GM12878 (cell line): ENCODE measurements around the gene SIM2. TPM values are rescaled to one million over a fixed set of nuclear protein-coding genes. Genes with fewer than 3 reads are reported as not detected.

ENCODE experiments used
- ATAC-seq: fragments of 200-7000 bp; cut with Tn5 transposase; 3 replicates; pipeline ENCODE4 v1.9.1; 2020; ENCODE audit warnings: mild to moderate bottlenecking, moderate library complexity
- BruUV-seq: library from RNA; stranded (reverse); fragments of 400-500 nt; replicated peaks from 2 replicates; lab custom pipeline; 2021; lab: Mats Ljungman, UMichigan
- CTCF ChIA-PET: fragments of 300-600 bp; sonication (Branson Sonifier 250); formaldehyde crosslinking; extraction: SDS; loops from one replicate; lab custom pipeline; 2021; ENCODE audit warnings: inconsistent platforms; lab: Yijun Ruan, JAX
- POLR2A ChIA-PET: fragments of 350-600 bp; formaldehyde crosslinking; extraction: SDS; loops from one replicate; lab custom pipeline; 2021; ENCODE audit warnings: inconsistent platforms; lab: Charles Lee
- RAD21 ChIA-PET: fragments of 300-600 bp; sonication (Branson Sonifier 250); formaldehyde crosslinking; loops from one replicate; lab custom pipeline; 2023; ENCODE audit warnings: antibody characterized with exemption; ENCODE audit not compliant: unreplicated experiment; lab: Charles Lee
- SMC1A ChIA-PET: fragments of 300-600 bp; sonication (Branson Sonifier 250); formaldehyde crosslinking; loops from one replicate; lab custom pipeline; 2023; ENCODE audit not compliant: unreplicated experiment, uncharacterized antibody; lab: Charles Lee
- DNase-seq: peaks from one replicate; pipeline ENCODE4 v3.0.0-alpha.2; 2011; ENCODE audit warnings: low read depth, low spot score
- FAIRE-seq: peaks from 3 replicates; lab custom pipeline; 2011; peaks lifted over from hg19 to GRCh38; lab: Jason Lieb, UNC
- H2AFZ ChIP-seq: 2 replicates; pipeline ENCODE4 v1.6.0; 2011; ENCODE audit warnings: low read depth, low read length, control low read depth; ENCODE audit not compliant: control insufficient read depth
- H3K27ac ChIP-seq: 2 replicates; pipeline ENCODE4 v1.5.1; 2011; ENCODE audit warnings: control low read depth; ENCODE audit not compliant: control insufficient read depth, insufficient read depth
- H3K27me3 ChIP-seq, 2 experiments: replicated peaks in 1 of 2; 2 replicates each; pipeline versions ENCODE4 v1.6.0 to v1.6.1; 2011; ENCODE audit warnings: low read length in 1 of 2; ENCODE audit not compliant: control insufficient read depth in 2 of 2, insufficient read depth in 2 of 2
- H3K36me3 ChIP-seq, 2 experiments: 2 replicates each; pipeline ENCODE4 v1.5.1; 2011; ENCODE audit warnings: low read length in 1 of 2; ENCODE audit not compliant: control insufficient read depth in 2 of 2, insufficient read depth in 2 of 2
- H3K4me1 ChIP-seq: 2 replicates; pipeline ENCODE4 v1.6.1; 2011; ENCODE audit warnings: mild to moderate bottlenecking, low read length, moderate library complexity, mixed read lengths; ENCODE audit not compliant: control insufficient read depth, insufficient read depth
- H3K4me2 ChIP-seq: 2 replicates; pipeline ENCODE4 v1.6.0; 2011; ENCODE audit warnings: control low read depth; ENCODE audit not compliant: control insufficient read depth, insufficient read depth
- H3K4me3 ChIP-seq: fragments of 200-600 bp; sonication (generic); 2 replicates; pipeline ENCODE4 v1.5.1; 2016
- H3K79me2 ChIP-seq: 2 replicates; pipeline ENCODE4 v1.6.0; 2011; ENCODE audit warnings: low read length; ENCODE audit not compliant: control insufficient read depth, insufficient read depth
- H3K9ac ChIP-seq: 2 replicates; pipeline ENCODE4 v1.8.0; 2011; ENCODE audit warnings: low read length, control low read depth, mixed read lengths; ENCODE audit not compliant: control insufficient read depth, insufficient read depth
- H3K9me3 ChIP-seq: replicated peaks from 3 replicates; pipeline ENCODE4 v1.5.1; 2011; ENCODE audit warnings: mild to moderate bottlenecking, low read length; ENCODE audit not compliant: control insufficient read depth, insufficient read depth
- H4K20me1 ChIP-seq: 2 replicates; pipeline ENCODE4 v1.6.0; 2011; ENCODE audit not compliant: control insufficient read depth, insufficient read depth
- BACH1 ChIP-seq: fragments of 450-650 bp; IDR thresholded peaks from 2 replicates; pipeline ENCODE4 v1.6.1; 2017; ENCODE audit warnings: mild to moderate bottlenecking, borderline replicate concordance
- CBX5 ChIP-seq: sonication (generic); IDR thresholded peaks from 2 replicates; pipeline ENCODE4 v1.6.1; 2016; ENCODE audit warnings: low read depth, moderate library complexity, mild to moderate bottlenecking, inconsistent platforms
- IKZF1 ChIP-seq: fragments of 450-650 bp; conservative IDR thresholded peaks from 2 replicates; pipeline ENCODE4 v1.6.1; 2017; ENCODE audit warnings: antibody characterized with exemption, mild to moderate bottlenecking
- IRF4 ChIP-seq: IDR thresholded peaks from 2 replicates; pipeline ENCODE4 v1.6.1; 2011; ENCODE audit warnings: low read depth, low read length
- MEF2B ChIP-seq: fragments of 450-650 bp; IDR thresholded peaks from 2 replicates; pipeline ENCODE4 v1.6.1; 2018; ENCODE audit warnings: mild to moderate bottlenecking, moderate library complexity; ENCODE audit not compliant: partially characterized antibody, poor library complexity, severe bottlenecking
- MTA2 ChIP-seq: fragments of 450-650 bp; IDR thresholded peaks from 2 replicates; pipeline ENCODE4 v1.6.1; 2016; ENCODE audit warnings: low read depth, mild to moderate bottlenecking, moderate library complexity
- TARDBP ChIP-seq: IDR thresholded peaks from 2 replicates; pipeline ENCODE4 v1.6.1; 2016; ENCODE audit warnings: borderline replicate concordance
- ZNF622 ChIP-seq: fragments of 450-650 bp; IDR thresholded peaks from 2 replicates; pipeline ENCODE4 v1.6.1; 2017; ENCODE audit warnings: mild to moderate bottlenecking, inconsistent platforms
- WGBS: methylation state at CpG from one replicate; pipeline ENCODE4 v1.1.6; 2016; ENCODE audit warnings: low lambda C conversion rate; ENCODE audit not compliant: insufficient replicate concordance, insufficient coverage; ENCODE audit errors: missing lambda C conversion rate; 5-methylcytosine and 5-hydroxymethylcytosine counted together
- in situ Hi-C: fragments of 300-500 bp; cut with MboI; formaldehyde crosslinking; loops from 9 replicates; pipeline ENCODE4 v1.14.3; 2018; ENCODE audit warnings: mixed read lengths
- intact Hi-C: fragments of 100-400 bp; cut with micrococcal nuclease; formaldehyde crosslinking; loops from one replicate; pipeline ENCODE4 v1.14.2; 2022; ENCODE audit not compliant: unreplicated experiment
- polyA plus RNA-seq, 11 experiments: library from polyadenylated mRNA; depleted of rRNA in 4 of 11; unstranded in 6 of 11; stranded (reverse) in 5 of 11; fragments of >200 nt; fragmentation: Nextera tagmentation in 4 of 11; fragmentation: Illumina TruSeq in 1 of 11; extraction: Ambion mirVana in 4 of 11; extraction: Trizol in 1 of 11; gene quantifications; 1 replicate in 1 of 11; 2 replicates in 10 of 11; pipeline versions ENCODE4 v1.2.1 to v1.2.3, GENCODE V29; 2011 to 2016; ENCODE audit warnings: inconsistent platforms in 2 of 11, missing spikeins in 2 of 11, low read depth in 1 of 11
- total RNA-seq, 4 experiments: library from RNA; depleted of rRNA in 3 of 4; stranded (reverse); fragments of >200 nt in 3 of 4; fragmentation: Illumina TruSeq in 1 of 4; extraction: Trizol in 1 of 4; gene quantifications; 2 replicates each; pipeline versions ENCODE4 v1.2.1 to v1.2.3, GENCODE V29; 2013 to 2021
- TF ChIP-seq, protein P1 (sequence below): fragments of 450-650 bp; IDR thresholded peaks from 2 replicates; pipeline ENCODE4 v1.6.1; 2016; ENCODE audit warnings: mild to moderate bottlenecking
- TF ChIP-seq, protein P2 (sequence below): IDR thresholded peaks from 2 replicates; pipeline ENCODE4 v1.6.1; 2012; ENCODE audit warnings: mild to moderate bottlenecking, low read depth, low read length
- TF ChIP-seq, protein P3 (sequence below): fragments of 150-350 bp; IDR thresholded peaks from 2 replicates; pipeline ENCODE4 v1.6.1; 2016; ENCODE audit warnings: low read depth, low read length
- TF ChIP-seq, protein P4 (sequence below): fragments of 450-650 bp; IDR thresholded peaks from 2 replicates; pipeline ENCODE4 v1.6.1; 2018; ENCODE audit warnings: mild to moderate bottlenecking, low read depth, moderate library complexity; ENCODE audit not compliant: partially characterized antibody
- TF ChIP-seq, protein P5 (sequence below): IDR thresholded peaks from 2 replicates; pipeline ENCODE4 v1.6.1; 2011; ENCODE audit warnings: low read depth, mild to moderate bottlenecking, low read length, moderate library complexity, borderline replicate concordance; ENCODE audit errors: extremely low read depth

Gene SIM2
- total and polyA plus RNA-seq, 10 of the 15 experiments (the other 5 are each of a cell fraction or from before 2014, with no cell fraction given): 0.02 to 0.15 (median 0.05) TPM; not detected in 7

DNA sequence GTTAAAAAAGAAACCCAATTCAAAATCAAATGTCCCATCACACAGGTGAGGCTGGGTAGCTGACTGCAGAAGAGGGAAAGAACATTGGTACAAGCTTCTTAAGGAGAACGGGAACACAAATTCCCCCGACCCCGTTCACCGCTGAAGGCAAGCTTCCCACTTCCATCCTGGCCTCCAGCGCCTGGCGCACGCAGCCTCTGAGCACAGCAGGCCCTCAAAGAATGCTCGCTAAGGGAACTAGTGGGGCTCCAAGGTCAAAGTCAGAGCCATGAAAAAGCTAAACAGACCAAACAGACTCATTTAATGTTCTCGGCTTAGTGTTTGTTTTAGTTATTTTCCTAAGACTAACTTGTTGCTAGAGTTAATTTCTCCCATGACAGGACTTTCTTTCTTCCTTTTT, 63.7 kb downstream of the SIM2 start:
- Histone ChIP-seq H3K27ac (no peak overlapping the region), H3K79me2 (no peaks in the 10 kb centered on the region), H3K4me2 (no peak overlapping the region), H3K27me3 (no peaks in the 10 kb centered on the region), H4K20me1 (no peaks in the 10 kb centered on the region), H2AFZ (no peak overlapping the region), H3K4me3 (no peak overlapping the region), H3K4me1 (no peaks in the 10 kb centered on the region), H3K9ac (no peak overlapping the region), H3K36me3 (no peaks in the 10 kb centered on the region), H3K9me3 (no peaks in the 10 kb centered on the region)
- ChIA-PET SMC1A (no interaction called here), POLR2A (interaction anchor here (0.6 to 1.1 kb wide), 2 partner anchors 22 to 29 kb away, joined by 3 to 5 read pairs; no protein-coding TSS in a partner anchor), CTCF (no interaction called here), RAD21 (no interaction called here)
- 79% methylated on average over 9 of the region's 9 CpGs for WGBS
- in situ Hi-C loops (no loop called here), intact Hi-C loops (no loop called here)
- DNase-seq (no peak), ATAC-seq (no peak), FAIRE-seq (no peak)
- no TSS peak for BruUV-seq
- TF ChIP-seq TARDBP (no peak), IKZF1 (no peak), CBX5 (no peak), ZNF622 (no peak), BACH1 (no peak), IRF4 (no peak), MTA2 (no peak), MEF2B (no peak)
- TF ChIP-seq, protein P1, sequence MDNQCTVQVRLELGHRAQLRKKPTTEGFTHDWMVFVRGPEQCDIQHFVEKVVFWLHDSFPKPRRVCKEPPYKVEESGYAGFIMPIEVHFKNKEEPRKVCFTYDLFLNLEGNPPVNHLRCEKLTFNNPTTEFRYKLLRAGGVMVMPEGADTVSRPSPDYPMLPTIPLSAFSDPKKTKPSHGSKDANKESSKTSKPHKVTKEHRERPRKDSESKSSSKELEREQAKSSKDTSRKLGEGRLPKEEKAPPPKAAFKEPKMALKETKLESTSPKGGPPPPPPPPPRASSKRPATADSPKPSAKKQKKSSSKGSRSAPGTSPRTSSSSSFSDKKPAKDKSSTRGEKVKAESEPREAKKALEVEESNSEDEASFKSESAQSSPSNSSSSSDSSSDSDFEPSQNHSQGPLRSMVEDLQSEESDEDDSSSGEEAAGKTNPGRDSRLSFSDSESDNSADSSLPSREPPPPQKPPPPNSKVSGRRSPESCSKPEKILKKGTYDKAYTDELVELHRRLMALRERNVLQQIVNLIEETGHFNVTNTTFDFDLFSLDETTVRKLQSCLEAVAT: no peak
- TF ChIP-seq, protein P2, sequence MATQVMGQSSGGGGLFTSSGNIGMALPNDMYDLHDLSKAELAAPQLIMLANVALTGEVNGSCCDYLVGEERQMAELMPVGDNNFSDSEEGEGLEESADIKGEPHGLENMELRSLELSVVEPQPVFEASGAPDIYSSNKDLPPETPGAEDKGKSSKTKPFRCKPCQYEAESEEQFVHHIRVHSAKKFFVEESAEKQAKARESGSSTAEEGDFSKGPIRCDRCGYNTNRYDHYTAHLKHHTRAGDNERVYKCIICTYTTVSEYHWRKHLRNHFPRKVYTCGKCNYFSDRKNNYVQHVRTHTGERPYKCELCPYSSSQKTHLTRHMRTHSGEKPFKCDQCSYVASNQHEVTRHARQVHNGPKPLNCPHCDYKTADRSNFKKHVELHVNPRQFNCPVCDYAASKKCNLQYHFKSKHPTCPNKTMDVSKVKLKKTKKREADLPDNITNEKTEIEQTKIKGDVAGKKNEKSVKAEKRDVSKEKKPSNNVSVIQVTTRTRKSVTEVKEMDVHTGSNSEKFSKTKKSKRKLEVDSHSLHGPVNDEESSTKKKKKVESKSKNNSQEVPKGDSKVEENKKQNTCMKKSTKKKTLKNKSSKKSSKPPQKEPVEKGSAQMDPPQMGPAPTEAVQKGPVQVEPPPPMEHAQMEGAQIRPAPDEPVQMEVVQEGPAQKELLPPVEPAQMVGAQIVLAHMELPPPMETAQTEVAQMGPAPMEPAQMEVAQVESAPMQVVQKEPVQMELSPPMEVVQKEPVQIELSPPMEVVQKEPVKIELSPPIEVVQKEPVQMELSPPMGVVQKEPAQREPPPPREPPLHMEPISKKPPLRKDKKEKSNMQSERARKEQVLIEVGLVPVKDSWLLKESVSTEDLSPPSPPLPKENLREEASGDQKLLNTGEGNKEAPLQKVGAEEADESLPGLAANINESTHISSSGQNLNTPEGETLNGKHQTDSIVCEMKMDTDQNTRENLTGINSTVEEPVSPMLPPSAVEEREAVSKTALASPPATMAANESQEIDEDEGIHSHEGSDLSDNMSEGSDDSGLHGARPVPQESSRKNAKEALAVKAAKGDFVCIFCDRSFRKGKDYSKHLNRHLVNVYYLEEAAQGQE: no peak
- TF ChIP-seq, protein P3, sequence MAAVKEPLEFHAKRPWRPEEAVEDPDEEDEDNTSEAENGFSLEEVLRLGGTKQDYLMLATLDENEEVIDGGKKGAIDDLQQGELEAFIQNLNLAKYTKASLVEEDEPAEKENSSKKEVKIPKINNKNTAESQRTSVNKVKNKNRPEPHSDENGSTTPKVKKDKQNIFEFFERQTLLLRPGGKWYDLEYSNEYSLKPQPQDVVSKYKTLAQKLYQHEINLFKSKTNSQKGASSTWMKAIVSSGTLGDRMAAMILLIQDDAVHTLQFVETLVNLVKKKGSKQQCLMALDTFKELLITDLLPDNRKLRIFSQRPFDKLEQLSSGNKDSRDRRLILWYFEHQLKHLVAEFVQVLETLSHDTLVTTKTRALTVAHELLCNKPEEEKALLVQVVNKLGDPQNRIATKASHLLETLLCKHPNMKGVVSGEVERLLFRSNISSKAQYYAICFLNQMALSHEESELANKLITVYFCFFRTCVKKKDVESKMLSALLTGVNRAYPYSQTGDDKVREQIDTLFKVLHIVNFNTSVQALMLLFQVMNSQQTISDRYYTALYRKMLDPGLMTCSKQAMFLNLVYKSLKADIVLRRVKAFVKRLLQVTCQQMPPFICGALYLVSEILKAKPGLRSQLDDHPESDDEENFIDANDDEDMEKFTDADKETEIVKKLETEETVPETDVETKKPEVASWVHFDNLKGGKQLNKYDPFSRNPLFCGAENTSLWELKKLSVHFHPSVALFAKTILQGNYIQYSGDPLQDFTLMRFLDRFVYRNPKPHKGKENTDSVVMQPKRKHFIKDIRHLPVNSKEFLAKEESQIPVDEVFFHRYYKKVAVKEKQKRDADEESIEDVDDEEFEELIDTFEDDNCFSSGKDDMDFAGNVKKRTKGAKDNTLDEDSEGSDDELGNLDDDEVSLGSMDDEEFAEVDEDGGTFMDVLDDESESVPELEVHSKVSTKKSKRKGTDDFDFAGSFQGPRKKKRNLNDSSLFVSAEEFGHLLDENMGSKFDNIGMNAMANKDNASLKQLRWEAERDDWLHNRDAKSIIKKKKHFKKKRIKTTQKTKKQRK: no peak
- TF ChIP-seq, protein P4, sequence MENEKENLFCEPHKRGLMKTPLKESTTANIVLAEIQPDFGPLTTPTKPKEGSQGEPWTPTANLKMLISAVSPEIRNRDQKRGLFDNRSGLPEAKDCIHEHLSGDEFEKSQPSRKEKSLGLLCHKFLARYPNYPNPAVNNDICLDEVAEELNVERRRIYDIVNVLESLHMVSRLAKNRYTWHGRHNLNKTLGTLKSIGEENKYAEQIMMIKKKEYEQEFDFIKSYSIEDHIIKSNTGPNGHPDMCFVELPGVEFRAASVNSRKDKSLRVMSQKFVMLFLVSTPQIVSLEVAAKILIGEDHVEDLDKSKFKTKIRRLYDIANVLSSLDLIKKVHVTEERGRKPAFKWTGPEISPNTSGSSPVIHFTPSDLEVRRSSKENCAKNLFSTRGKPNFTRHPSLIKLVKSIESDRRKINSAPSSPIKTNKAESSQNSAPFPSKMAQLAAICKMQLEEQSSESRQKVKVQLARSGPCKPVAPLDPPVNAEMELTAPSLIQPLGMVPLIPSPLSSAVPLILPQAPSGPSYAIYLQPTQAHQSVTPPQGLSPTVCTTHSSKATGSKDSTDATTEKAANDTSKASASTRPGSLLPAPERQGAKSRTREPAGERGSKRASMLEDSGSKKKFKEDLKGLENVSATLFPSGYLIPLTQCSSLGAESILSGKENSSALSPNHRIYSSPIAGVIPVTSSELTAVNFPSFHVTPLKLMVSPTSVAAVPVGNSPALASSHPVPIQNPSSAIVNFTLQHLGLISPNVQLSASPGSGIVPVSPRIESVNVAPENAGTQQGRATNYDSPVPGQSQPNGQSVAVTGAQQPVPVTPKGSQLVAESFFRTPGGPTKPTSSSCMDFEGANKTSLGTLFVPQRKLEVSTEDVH: no peak
- TF ChIP-seq, protein P5, sequence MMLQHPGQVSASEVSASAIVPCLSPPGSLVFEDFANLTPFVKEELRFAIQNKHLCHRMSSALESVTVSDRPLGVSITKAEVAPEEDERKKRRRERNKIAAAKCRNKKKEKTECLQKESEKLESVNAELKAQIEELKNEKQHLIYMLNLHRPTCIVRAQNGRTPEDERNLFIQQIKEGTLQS: no peak
